ENCODE results near the gene NUAK2.
"Not testable (repeated sequence)": the region's sequence is repeated elsewhere in the genome, so short reads cannot be mapped to it uniquely, and the experiment has no call there.

NUAK2 gene

GRCh38 chr1:205321162-205321958, at the start of gene NUAK2:
NUAK2 (minus strand) TSS chr1:205321745; CDS start chr1:205321628, 117 bp downstream.
- DNase-seq, result peak; percentile 95

- DNase-seq, result no peak
Measured at GRCh38 chr1:205370780-205371179, 49.2 kb upstream of the NUAK2 start.

- no peak for DNase-seq
Measured at GRCh38 chr1:205369701-205370123, 48.2 kb upstream of the NUAK2 start.

- no peak for DNase-seq
Measured at GRCh38 chr1:205368478-205368877, 46.9 kb upstream of the NUAK2 start.

- no peak for DNase-seq
Measured at GRCh38 chr1:205365945-205366463, 44.5 kb upstream of the NUAK2 start.

- not testable (repeated sequence) for DNase-seq
Measured at GRCh38 chr1:205365086-205365485, 43.5 kb upstream of the NUAK2 start.

- DNase-seq, result no peak
Measured at GRCh38 chr1:205360891-205361290, 39.3 kb upstream of the NUAK2 start.

GRCh38 chr1:205359771-205360565, 38.4 kb upstream of the NUAK2 start:
- DNase-seq, result no peak

GRCh38 chr1:205358579-205358978, 37.0 kb upstream of the NUAK2 start:
- no peak for DNase-seq

- no peak for DNase-seq
Measured at GRCh38 chr1:205357567-205357966, 36.0 kb upstream of the NUAK2 start.

GRCh38 chr1:205356440-205357139, 35.0 kb upstream of the NUAK2 start, which contains the start of gene KLHDC8A:
KLHDC8A (minus strand) TSS chr1:205356922; CDS start chr1:205343604, 13,318 bp downstream.
- DNase-seq, result no peak

GRCh38 chr1:205355075-205355453, 33.5 kb upstream of the NUAK2 start:
- DNase-seq, result peak; percentile 74

- no peak for DNase-seq
Measured at GRCh38 chr1:205354259-205355074, 32.9 kb upstream of the NUAK2 start.

GRCh38 chr1:205353612-205354011, 32.1 kb upstream of the NUAK2 start:
- no peak for DNase-seq

GRCh38 chr1:205353191-205353590, 31.6 kb upstream of the NUAK2 start:
- DNase-seq, result no peak

GRCh38 chr1:205351984-205352713, 30.6 kb upstream of the NUAK2 start:
- DNase-seq, result no peak

- DNase-seq, result no peak
Measured at GRCh38 chr1:205350691-205351141, 29.2 kb upstream of the NUAK2 start.

- DNase-seq, result no peak
Measured at GRCh38 chr1:205350124-205350523, 28.6 kb upstream of the NUAK2 start.

- DNase-seq, result peak; percentile 65
Measured at GRCh38 chr1:205348554-205349487, 27.3 kb upstream of the NUAK2 start.

- DNase-seq, result peak; percentile 43
Measured at GRCh38 chr1:205346956-205347574, 25.5 kb upstream of the NUAK2 start.
